Testis (tissue), 2 donors: ENCODE data around the gene KIF26A.

Source experiments
- POLR2A ChIP-seq: fragments of 450-650 bp; IDR thresholded peaks from one replicate; pipeline ENCODE4 v1.6.1; 2017; ENCODE audit warnings: antibody characterized with exemption, mild to moderate bottlenecking, moderate library complexity
- TF ChIP-seq, protein P1 (sequence below), 3 experiments: fragments of 450-650 bp in 2 of 3; fragments of 200-600 bp in 1 of 3; sonication (generic) in 1 of 3; IDR thresholded peaks; one replicate each; pipeline ENCODE4 v1.5.1; 2016 to 2019; ENCODE audit warnings: antibody characterized with exemption in 3 of 3, mild to moderate bottlenecking in 2 of 3, moderate library complexity in 1 of 3

GRCh38 chr14:104119488-104120251 lies 18.7 kb upstream of the KIF26A start:
- TF ChIP-seq POLR2A, result no peak
- TF ChIP-seq, protein P1, sequence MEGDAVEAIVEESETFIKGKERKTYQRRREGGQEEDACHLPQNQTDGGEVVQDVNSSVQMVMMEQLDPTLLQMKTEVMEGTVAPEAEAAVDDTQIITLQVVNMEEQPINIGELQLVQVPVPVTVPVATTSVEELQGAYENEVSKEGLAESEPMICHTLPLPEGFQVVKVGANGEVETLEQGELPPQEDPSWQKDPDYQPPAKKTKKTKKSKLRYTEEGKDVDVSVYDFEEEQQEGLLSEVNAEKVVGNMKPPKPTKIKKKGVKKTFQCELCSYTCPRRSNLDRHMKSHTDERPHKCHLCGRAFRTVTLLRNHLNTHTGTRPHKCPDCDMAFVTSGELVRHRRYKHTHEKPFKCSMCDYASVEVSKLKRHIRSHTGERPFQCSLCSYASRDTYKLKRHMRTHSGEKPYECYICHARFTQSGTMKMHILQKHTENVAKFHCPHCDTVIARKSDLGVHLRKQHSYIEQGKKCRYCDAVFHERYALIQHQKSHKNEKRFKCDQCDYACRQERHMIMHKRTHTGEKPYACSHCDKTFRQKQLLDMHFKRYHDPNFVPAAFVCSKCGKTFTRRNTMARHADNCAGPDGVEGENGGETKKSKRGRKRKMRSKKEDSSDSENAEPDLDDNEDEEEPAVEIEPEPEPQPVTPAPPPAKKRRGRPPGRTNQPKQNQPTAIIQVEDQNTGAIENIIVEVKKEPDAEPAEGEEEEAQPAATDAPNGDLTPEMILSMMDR (IDR thresholded peaks at IDR 0.05), result no peak
